ENCODE measurements around the gene ABCG1.

The ABCG1 gene

GRCh38 chr21:42194863-42195262 is 24.1 kb upstream of the ABCG1 start:
- Histone ChIP-seq H3K4me1 (ENCODE audit: control insufficient read depth, insufficient read depth, low read length) (peaks cover under 1% of the 10 kb centered on the region), H3K9me3 (replicated peaks; ENCODE audit: low read length) (no peaks in the 10 kb centered on the region), H3K36me3 (ENCODE audit: insufficient read depth, low read length) (no peaks in the 10 kb centered on the region), H3K4me3 (ENCODE audit: low read length) (no peak overlapping the region), H3K9ac (ENCODE audit: low read depth, low read length) (no peak overlapping the region), H3K27me3 (ENCODE audit: control insufficient read depth, insufficient read depth, low read length) (peaks cover 22% of the 10 kb centered on the region), H3K4me2 (ENCODE audit: low read length) (no peak overlapping the region)

GRCh38 chr21:42195378-42196031 is 23.4 kb upstream of the ABCG1 start:
- H3K4me1 ChIP-seq (ENCODE audit: control insufficient read depth, insufficient read depth, low read length): peaks cover 4% of the 10 kb centered on the region
- no peaks in the 10 kb centered on the region for H3K36me3 ChIP-seq (ENCODE audit: insufficient read depth, low read length)
- peaks cover 19% of the 10 kb centered on the region for H3K27me3 ChIP-seq (ENCODE audit: control insufficient read depth, insufficient read depth, low read length)
- no peak overlapping the region for H3K4me2 ChIP-seq (ENCODE audit: low read length)
- H3K4me3 ChIP-seq (ENCODE audit: low read length): no peak overlapping the region
- no peak overlapping the region for H3K9ac ChIP-seq (ENCODE audit: low read depth, low read length)
- no peaks in the 10 kb centered on the region for H3K9me3 ChIP-seq (replicated peaks; ENCODE audit: low read length)

- Histone ChIP-seq H3K4me2 (ENCODE audit: low read length) (no peak overlapping the region), H3K9me3 (replicated peaks; ENCODE audit: low read length) (no peaks in the 10 kb centered on the region), H3K4me1 (ENCODE audit: control insufficient read depth, insufficient read depth, low read length) (peaks cover 4% of the 10 kb centered on the region), H3K27me3 (ENCODE audit: control insufficient read depth, insufficient read depth, low read length) (peaks cover 32% of the 10 kb centered on the region), H3K9ac (ENCODE audit: low read depth, low read length) (no peak overlapping the region), H3K36me3 (ENCODE audit: insufficient read depth, low read length) (no peaks in the 10 kb centered on the region), H3K4me3 (ENCODE audit: low read length) (no peak overlapping the region)
These were observed 19.7 kb upstream of the ABCG1 start for GRCh38 chr21:42198929-42199867.

GRCh38 chr21:42199868-42200463 is 19.0 kb upstream of the ABCG1 start:
- Histone ChIP-seq H3K4me2 (ENCODE audit: low read length) (no peak overlapping the region), H3K9ac (ENCODE audit: low read depth, low read length) (no peak overlapping the region), H3K27me3 (ENCODE audit: control insufficient read depth, insufficient read depth, low read length) (peaks cover 32% of the 10 kb centered on the region), H3K4me1 (ENCODE audit: control insufficient read depth, insufficient read depth, low read length) (peaks cover 4% of the 10 kb centered on the region), H3K36me3 (ENCODE audit: insufficient read depth, low read length) (no peaks in the 10 kb centered on the region), H3K9me3 (replicated peaks; ENCODE audit: low read length) (no peaks in the 10 kb centered on the region), H3K4me3 (ENCODE audit: low read length) (no peak overlapping the region)

- H3K4me2 ChIP-seq (ENCODE audit: low read length): no peak overlapping the region
- no peak overlapping the region for H3K9ac ChIP-seq (ENCODE audit: low read depth, low read length)
These were observed 17.9 kb upstream of the ABCG1 start for GRCh38 chr21:42200906-42201614.

GRCh38 chr21:42201615-42202161 is 17.3 kb upstream of the ABCG1 start:
- no peak overlapping the region for H3K4me2 ChIP-seq (ENCODE audit: low read length)

More at GRCh38 chr21:42200906-42201614, 17.9 kb upstream of the ABCG1 start:
- H3K4me3 ChIP-seq (ENCODE audit: low read length): no peak overlapping the region
- no peaks in the 10 kb centered on the region for H3K36me3 ChIP-seq (ENCODE audit: insufficient read depth, low read length)
- no peaks in the 10 kb centered on the region for H3K9me3 ChIP-seq (replicated peaks; ENCODE audit: low read length)
- peaks cover 4% of the 10 kb centered on the region for H3K4me1 ChIP-seq (ENCODE audit: control insufficient read depth, insufficient read depth, low read length)
- H3K27me3 ChIP-seq (ENCODE audit: control insufficient read depth, insufficient read depth, low read length): peaks cover 25% of the 10 kb centered on the region

GRCh38 chr21:42202321-42202720 is 16.6 kb upstream of the ABCG1 start:
- no peak overlapping the region for H3K9ac ChIP-seq (ENCODE audit: low read depth, low read length)
- peaks cover 25% of the 10 kb centered on the region for H3K27me3 ChIP-seq (ENCODE audit: control insufficient read depth, insufficient read depth, low read length)
- no peaks in the 10 kb centered on the region for H3K36me3 ChIP-seq (ENCODE audit: insufficient read depth, low read length)
- no peaks in the 10 kb centered on the region for H3K9me3 ChIP-seq (replicated peaks; ENCODE audit: low read length)
- H3K4me1 ChIP-seq (ENCODE audit: control insufficient read depth, insufficient read depth, low read length): peaks cover 4% of the 10 kb centered on the region
- no peak overlapping the region for H3K4me2 ChIP-seq (ENCODE audit: low read length)
- no peak overlapping the region for H3K4me3 ChIP-seq (ENCODE audit: low read length)

More at GRCh38 chr21:42201615-42202161, 17.3 kb upstream of the ABCG1 start:
- Histone ChIP-seq H3K4me1 (ENCODE audit: control insufficient read depth, insufficient read depth, low read length) (peaks cover 4% of the 10 kb centered on the region), H3K4me3 (ENCODE audit: low read length) (no peak overlapping the region), H3K9ac (ENCODE audit: low read depth, low read length) (no peak overlapping the region), H3K36me3 (ENCODE audit: insufficient read depth, low read length) (no peaks in the 10 kb centered on the region), H3K9me3 (replicated peaks; ENCODE audit: low read length) (no peaks in the 10 kb centered on the region), H3K27me3 (ENCODE audit: control insufficient read depth, insufficient read depth, low read length) (peaks cover 25% of the 10 kb centered on the region)

- peaks cover 4% of the 10 kb centered on the region for H3K4me1 ChIP-seq (ENCODE audit: control insufficient read depth, insufficient read depth, low read length)
- no peaks in the 10 kb centered on the region for H3K36me3 ChIP-seq (ENCODE audit: insufficient read depth, low read length)
- no peaks in the 10 kb centered on the region for H3K9me3 ChIP-seq (replicated peaks; ENCODE audit: low read length)
- H3K9ac ChIP-seq (ENCODE audit: low read depth, low read length): no peak overlapping the region
- peaks cover 28% of the 10 kb centered on the region for H3K27me3 ChIP-seq (ENCODE audit: control insufficient read depth, insufficient read depth, low read length)
- no peak overlapping the region for H3K4me2 ChIP-seq (ENCODE audit: low read length)
- no peak overlapping the region for H3K4me3 ChIP-seq (ENCODE audit: low read length)
These were observed 15.6 kb upstream of the ABCG1 start for GRCh38 chr21:42203321-42203720.

GRCh38 chr21:42203936-42204335 is 15.0 kb upstream of the ABCG1 start:
- Histone ChIP-seq H3K4me3 (ENCODE audit: low read length) (no peak overlapping the region), H3K9me3 (replicated peaks; ENCODE audit: low read length) (no peaks in the 10 kb centered on the region), H3K4me1 (ENCODE audit: control insufficient read depth, insufficient read depth, low read length) (peaks cover 4% of the 10 kb centered on the region)

GRCh38 chr21:42207426-42207825 is 11.5 kb upstream of the ABCG1 start:
- Histone ChIP-seq H3K9me3 (replicated peaks; ENCODE audit: low read length) (no peaks in the 10 kb centered on the region), H3K36me3 (ENCODE audit: insufficient read depth, low read length) (no peaks in the 10 kb centered on the region), H3K4me1 (ENCODE audit: control insufficient read depth, insufficient read depth, low read length) (no peaks in the 10 kb centered on the region), H3K27me3 (ENCODE audit: control insufficient read depth, insufficient read depth, low read length) (peaks cover 19% of the 10 kb centered on the region), H3K4me3 (ENCODE audit: low read length) (no peak overlapping the region), H3K9ac (ENCODE audit: low read depth, low read length) (no peak overlapping the region), H3K4me2 (ENCODE audit: low read length) (no peak overlapping the region)

More at GRCh38 chr21:42203936-42204335, 15.0 kb upstream of the ABCG1 start:
- H3K27me3 ChIP-seq (ENCODE audit: control insufficient read depth, insufficient read depth, low read length): peaks cover 31% of the 10 kb centered on the region
- no peaks in the 10 kb centered on the region for H3K36me3 ChIP-seq (ENCODE audit: insufficient read depth, low read length)
- no peak overlapping the region for H3K9ac ChIP-seq (ENCODE audit: low read depth, low read length)
- no peak overlapping the region for H3K4me2 ChIP-seq (ENCODE audit: low read length)

- H3K27me3 ChIP-seq (ENCODE audit: control insufficient read depth, insufficient read depth, low read length): peaks cover 17% of the 10 kb centered on the region
These were observed 10.9 kb upstream of the ABCG1 start for GRCh38 chr21:42208036-42208435.

More at GRCh38 chr21:42208036-42208435, 10.9 kb upstream of the ABCG1 start:
- no peaks in the 10 kb centered on the region for H3K36me3 ChIP-seq (ENCODE audit: insufficient read depth, low read length)
- no peaks in the 10 kb centered on the region for H3K4me1 ChIP-seq (ENCODE audit: control insufficient read depth, insufficient read depth, low read length)
- no peak overlapping the region for H3K9ac ChIP-seq (ENCODE audit: low read depth, low read length)
- H3K9me3 ChIP-seq (replicated peaks; ENCODE audit: low read length): no peaks in the 10 kb centered on the region
- no peak overlapping the region for H3K4me2 ChIP-seq (ENCODE audit: low read length)
- H3K4me3 ChIP-seq (ENCODE audit: low read length): no peak overlapping the region
